B cell (primary cell): ENCODE results near the gene MSX1.

Source experiments
- EZH2 ChIP-seq: IDR thresholded peaks from 2 replicates; pipeline ENCODE4 v1.6.1; 2012; ENCODE audit warnings: borderline replicate concordance, low read depth, mild to moderate bottlenecking, moderate library complexity, low read length; ENCODE audit not compliant: insufficient read depth, poor library complexity, severe bottlenecking
- TF ChIP-seq, protein P1 (sequence below): fragments of 200-600 bp; IDR thresholded peaks from one replicate; pipeline ENCODE4 v1.8.0; 2022; ENCODE audit warnings: antibody characterized with exemption, mild to moderate bottlenecking

DNA sequence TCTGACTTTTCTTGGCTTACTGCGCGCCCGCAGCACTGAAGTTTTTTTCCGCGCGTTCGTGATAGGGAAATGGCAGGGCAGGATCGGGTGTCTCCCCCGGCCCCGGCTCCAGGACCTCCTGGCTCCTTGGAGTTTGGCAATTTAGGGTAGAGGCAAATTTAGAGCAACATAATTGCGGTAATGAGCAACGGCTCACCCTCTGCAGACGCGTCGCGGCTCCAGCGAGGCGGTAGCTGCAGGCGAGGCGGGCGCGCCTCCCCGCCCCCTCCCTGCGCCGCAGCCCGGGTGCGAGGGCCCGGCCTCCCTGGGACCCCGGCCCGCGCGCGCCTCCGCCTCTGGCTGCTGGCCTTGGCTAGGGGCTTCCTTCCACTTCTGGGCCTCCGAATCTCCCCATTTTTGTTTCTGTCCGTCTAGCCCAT lies 6.2 kb downstream of the MSX1 start:
- TF ChIP-seq, protein P1, sequence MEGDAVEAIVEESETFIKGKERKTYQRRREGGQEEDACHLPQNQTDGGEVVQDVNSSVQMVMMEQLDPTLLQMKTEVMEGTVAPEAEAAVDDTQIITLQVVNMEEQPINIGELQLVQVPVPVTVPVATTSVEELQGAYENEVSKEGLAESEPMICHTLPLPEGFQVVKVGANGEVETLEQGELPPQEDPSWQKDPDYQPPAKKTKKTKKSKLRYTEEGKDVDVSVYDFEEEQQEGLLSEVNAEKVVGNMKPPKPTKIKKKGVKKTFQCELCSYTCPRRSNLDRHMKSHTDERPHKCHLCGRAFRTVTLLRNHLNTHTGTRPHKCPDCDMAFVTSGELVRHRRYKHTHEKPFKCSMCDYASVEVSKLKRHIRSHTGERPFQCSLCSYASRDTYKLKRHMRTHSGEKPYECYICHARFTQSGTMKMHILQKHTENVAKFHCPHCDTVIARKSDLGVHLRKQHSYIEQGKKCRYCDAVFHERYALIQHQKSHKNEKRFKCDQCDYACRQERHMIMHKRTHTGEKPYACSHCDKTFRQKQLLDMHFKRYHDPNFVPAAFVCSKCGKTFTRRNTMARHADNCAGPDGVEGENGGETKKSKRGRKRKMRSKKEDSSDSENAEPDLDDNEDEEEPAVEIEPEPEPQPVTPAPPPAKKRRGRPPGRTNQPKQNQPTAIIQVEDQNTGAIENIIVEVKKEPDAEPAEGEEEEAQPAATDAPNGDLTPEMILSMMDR: no peak
- no peak for TF ChIP-seq EZH2
